ENCODE results near the gene RIPOR2. TPM values are rescaled to one million over a fixed set of nuclear protein-coding genes. Genes with fewer than 3 reads are reported as not detected.

The RIPOR2 gene
- polyA plus RNA-seq, 3 donors: 154 to 181 (median 179) TPM

DNA sequence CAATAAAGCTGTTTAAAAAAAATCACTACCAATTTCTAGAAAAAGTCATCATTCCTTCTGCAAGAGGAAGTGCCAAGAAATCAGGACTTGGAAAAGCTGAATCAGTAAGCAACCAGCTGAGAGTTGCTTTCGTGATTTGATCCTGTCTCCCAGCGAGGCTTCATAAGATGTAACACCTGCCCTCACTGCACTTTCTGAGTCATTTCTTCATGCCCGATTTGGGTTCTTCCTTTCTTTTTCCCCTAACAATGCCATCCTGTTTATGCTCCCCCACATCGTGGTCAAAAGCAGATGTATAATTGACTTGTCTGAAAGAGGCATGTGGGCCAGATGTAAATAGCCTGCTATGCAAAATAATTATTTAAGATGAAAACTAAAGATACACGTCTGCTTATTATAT lies 52.1 kb downstream of the RIPOR2 start:
- no peak overlapping the region for H3K9ac ChIP-seq (ENCODE audit: insufficient read depth, low read length, poor library complexity, severe bottlenecking)
- H3K9me3 Mint-ChIP-seq: peaks cover 0 to 6% (median 3%) of the 10 kb centered on the region in 7 donors
- H3K79me2 ChIP-seq (ENCODE audit: insufficient read depth, low read length): peaks cover 99% of the 10 kb centered on the region
- no peak overlapping the region for H2AFZ ChIP-seq (ENCODE audit: insufficient read depth, low read depth, low read length, poor library complexity, severe bottlenecking)
- peaks cover 100% of the 10 kb centered on the region for H4K20me1 ChIP-seq (ENCODE audit: insufficient read depth, low read length)
- H3K4me1 Mint-ChIP-seq: peaks cover 28% of the 10 kb centered on the region
- TF ChIP-seq, protein P1, sequence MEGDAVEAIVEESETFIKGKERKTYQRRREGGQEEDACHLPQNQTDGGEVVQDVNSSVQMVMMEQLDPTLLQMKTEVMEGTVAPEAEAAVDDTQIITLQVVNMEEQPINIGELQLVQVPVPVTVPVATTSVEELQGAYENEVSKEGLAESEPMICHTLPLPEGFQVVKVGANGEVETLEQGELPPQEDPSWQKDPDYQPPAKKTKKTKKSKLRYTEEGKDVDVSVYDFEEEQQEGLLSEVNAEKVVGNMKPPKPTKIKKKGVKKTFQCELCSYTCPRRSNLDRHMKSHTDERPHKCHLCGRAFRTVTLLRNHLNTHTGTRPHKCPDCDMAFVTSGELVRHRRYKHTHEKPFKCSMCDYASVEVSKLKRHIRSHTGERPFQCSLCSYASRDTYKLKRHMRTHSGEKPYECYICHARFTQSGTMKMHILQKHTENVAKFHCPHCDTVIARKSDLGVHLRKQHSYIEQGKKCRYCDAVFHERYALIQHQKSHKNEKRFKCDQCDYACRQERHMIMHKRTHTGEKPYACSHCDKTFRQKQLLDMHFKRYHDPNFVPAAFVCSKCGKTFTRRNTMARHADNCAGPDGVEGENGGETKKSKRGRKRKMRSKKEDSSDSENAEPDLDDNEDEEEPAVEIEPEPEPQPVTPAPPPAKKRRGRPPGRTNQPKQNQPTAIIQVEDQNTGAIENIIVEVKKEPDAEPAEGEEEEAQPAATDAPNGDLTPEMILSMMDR (IDR thresholded peaks at IDR 0.05): no peak
- peaks cover 62 to 66% of the 10 kb centered on the region in 2 donors for H3K36me3 Mint-ChIP-seq
- H3K27me3 Mint-ChIP-seq (ENCODE audit: low read depth in 3 of 3): peaks cover 0 to 3% (median 1%) of the 10 kb centered on the region in 3 donors
- no peak for DNase-seq
- H3K27ac ChIP-seq (ENCODE audit: low read depth in 1 of 2, low read length in 2 of 2): peak overlapping the region in 1 of 2 donors; percentile 9
- no peak overlapping the region for H3K4me3 ChIP-seq (replicated peaks in 1 of 3; ENCODE audit: low read depth in 2 of 3, low read length in 3 of 3)
- peak overlapping the region in 1 of 7 donors; percentile 82 for H3K27ac Mint-ChIP-seq
- no peaks in the 10 kb centered on the region for H3K9me3 ChIP-seq (replicated peaks in 1 of 2; ENCODE audit: control insufficient read depth in 1 of 2, insufficient read depth in 1 of 2, low read length in 2 of 2)
- WGBS (ENCODE audit: insufficient coverage): no CpG with 5 or more reads among the region's 5 CpGs
- no peaks in the 10 kb centered on the region for H3K27me3 ChIP-seq (ENCODE audit: control insufficient read depth in 2 of 2, insufficient read depth in 2 of 2, low read length in 2 of 2)
- H3K4me2 ChIP-seq (replicated peaks; ENCODE audit: extremely low read depth, low read length, poor library complexity, severe bottlenecking): no peak overlapping the region
- intact Hi-C loops (cut with micrococcal nuclease): no loop called here
- H3K4me3 Mint-ChIP-seq: no peak overlapping the region
- H3K4me1 ChIP-seq (ENCODE audit: control insufficient read depth in 1 of 2, insufficient read depth in 2 of 2, low read length in 2 of 2): peaks cover 0 to 5% of the 10 kb centered on the region in 2 donors
- peaks cover 31 to 78% of the 10 kb centered on the region in 2 donors for H3K36me3 ChIP-seq (replicated peaks in 1 of 2; ENCODE audit: control insufficient read depth in 1 of 2, insufficient read depth in 2 of 2, low read length in 2 of 2)

DNA sequence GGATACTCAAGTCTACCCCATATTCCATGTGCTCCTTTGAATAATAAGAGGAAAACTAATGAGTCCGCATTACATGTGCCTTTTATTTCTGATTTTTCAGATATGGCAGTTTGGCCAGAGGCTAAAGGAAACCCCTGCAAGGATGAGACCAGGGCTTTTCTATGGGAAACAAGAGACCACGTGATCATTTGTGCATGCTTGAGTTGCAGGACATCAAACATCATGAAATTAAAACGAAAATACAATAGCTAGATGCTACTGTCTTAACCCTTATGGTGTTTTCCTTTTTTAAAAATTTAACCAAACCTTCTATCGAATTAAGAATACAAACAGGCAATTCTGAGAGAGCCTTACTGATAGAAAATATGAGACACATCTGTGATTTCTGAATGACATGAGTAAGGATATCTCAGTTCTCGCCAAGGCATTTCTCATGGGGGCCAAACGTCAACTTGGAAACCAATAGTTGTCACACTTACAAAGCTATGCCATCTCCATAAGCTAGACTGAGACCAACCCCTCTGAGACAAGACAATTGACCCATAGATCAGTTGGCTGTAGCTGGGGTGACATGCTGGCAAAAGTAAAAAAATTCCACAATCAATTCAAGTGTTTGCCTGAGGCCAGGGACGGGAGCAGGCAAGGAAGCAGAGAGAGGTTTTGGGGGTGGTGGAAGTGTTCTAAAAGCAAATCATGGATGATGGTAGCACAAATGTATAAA lies 52.8 kb downstream of the RIPOR2 start:
- peaks cover 0 to 5% of the 10 kb centered on the region in 2 donors for H3K4me1 ChIP-seq (ENCODE audit: control insufficient read depth in 1 of 2, insufficient read depth in 2 of 2, low read length in 2 of 2)
- intact Hi-C loops (cut with micrococcal nuclease): no loop called here
- WGBS (ENCODE audit: insufficient coverage): 100% methylated on average over 1 of the region's 7 CpGs
- H3K27me3 ChIP-seq (ENCODE audit: control insufficient read depth in 2 of 2, insufficient read depth in 2 of 2, low read length in 2 of 2): no peaks in the 10 kb centered on the region
- Mint-ChIP-seq H3K4me3 (no peak overlapping the region), H3K27me3 (ENCODE audit: low read depth in 3 of 3) (peaks cover 0 to 3% (median 1%) of the 10 kb centered on the region in 3 donors), H3K9me3 (peaks cover 2 to 6% (median 5%) of the 10 kb centered on the region in 7 donors), H3K36me3 (peaks cover 65 to 71% of the 10 kb centered on the region in 2 donors), H3K27ac (peak overlapping the region in 3 of 7 donors; percentile 32 to 75 (median 62)), H3K4me1 (peaks cover 28% of the 10 kb centered on the region)
- H3K4me2 ChIP-seq (replicated peaks; ENCODE audit: extremely low read depth, low read length, poor library complexity, severe bottlenecking): no peak overlapping the region
- peak overlapping the region in 1 of 2 donors; percentile 9 for H3K27ac ChIP-seq (ENCODE audit: low read depth in 1 of 2, low read length in 2 of 2)
- H3K4me3 ChIP-seq (replicated peaks in 1 of 3; ENCODE audit: low read depth in 2 of 3, low read length in 3 of 3): no peak overlapping the region
- TF ChIP-seq, protein P1 (IDR thresholded peaks at IDR 0.05): no peak
- H4K20me1 ChIP-seq (ENCODE audit: insufficient read depth, low read length): peaks cover 100% of the 10 kb centered on the region
- peaks cover 99% of the 10 kb centered on the region for H3K79me2 ChIP-seq (ENCODE audit: insufficient read depth, low read length)
- H3K9ac ChIP-seq (ENCODE audit: insufficient read depth, low read length, poor library complexity, severe bottlenecking): no peak overlapping the region
- no peak for DNase-seq
- H3K36me3 ChIP-seq (replicated peaks in 1 of 2; ENCODE audit: control insufficient read depth in 1 of 2, insufficient read depth in 2 of 2, low read length in 2 of 2): peaks cover 31 to 82% of the 10 kb centered on the region in 2 donors
- H3K9me3 ChIP-seq (replicated peaks in 1 of 2; ENCODE audit: control insufficient read depth in 1 of 2, insufficient read depth in 1 of 2, low read length in 2 of 2): peaks cover 0 to 1% of the 10 kb centered on the region in 2 donors
- no peak overlapping the region for H2AFZ ChIP-seq (ENCODE audit: insufficient read depth, low read depth, low read length, poor library complexity, severe bottlenecking)

All from CD14-positive monocyte (primary cell).